HepG2 (cell line): Measurements from ENCODE around the gene WDR76. TPM values are rescaled to one million over a fixed set of nuclear protein-coding genes. Genes with fewer than 3 reads are reported as not detected.

Source experiments
- BRCA1 ChIP-seq: sonication (generic); formaldehyde crosslinking; IDR thresholded peaks from 2 replicates; pipeline ENCODE4 v1.4.0; 2020; ENCODE audit warnings: missing genetic modification reagents
- DNMT3B ChIP-seq: conservative IDR thresholded peaks from 2 replicates; pipeline ENCODE4 v1.6.1; 2016; ENCODE audit warnings: missing biosample characterization, control low read depth
- FOXO4 ChIP-seq: sonication (generic); formaldehyde crosslinking; conservative IDR thresholded peaks from 2 replicates; pipeline ENCODE4 v1.8.1; 2023; ENCODE audit warnings: missing genetic modification reagents
- HCFC1 ChIP-seq: fragments of 150-350 bp; IDR thresholded peaks from 2 replicates; pipeline ENCODE4 v1.6.1; 2014; ENCODE audit warnings: low read depth, low read length
- KMT2A ChIP-seq: sonication (generic); formaldehyde crosslinking; IDR thresholded peaks from 2 replicates; pipeline ENCODE4 v1.4.0; 2020; ENCODE audit warnings: missing genetic modification reagents
- PAX8 ChIP-seq: sonication (generic); formaldehyde crosslinking; IDR thresholded peaks from 2 replicates; pipeline ENCODE4 v1.8.0; 2022; ENCODE audit warnings: mild to moderate bottlenecking, missing genetic modification reagents, borderline replicate concordance
- SAFB2 ChIP-seq: sonication (generic); formaldehyde crosslinking; IDR thresholded peaks from 2 replicates; pipeline ENCODE4 v1.5.1; 2020; ENCODE audit warnings: missing genetic modification reagents, low read depth, mild to moderate bottlenecking, borderline replicate concordance
- SP4 ChIP-seq: sonication (generic); formaldehyde crosslinking; IDR thresholded peaks from 2 replicates; pipeline ENCODE4 v1.8.1; 2023; ENCODE audit warnings: mild to moderate bottlenecking, missing genetic modification reagents
- TRIM22 ChIP-seq: fragments of 450-650 bp; IDR thresholded peaks from 2 replicates; pipeline ENCODE4 v1.6.1; 2017
- XRCC5 ChIP-seq: fragments of 200-400 bp; formaldehyde crosslinking; optimal IDR thresholded peaks from 2 replicates; pipeline ENCODE3; 2017; ENCODE audit warnings: mild to moderate bottlenecking, low read length
- ZBTB21 ChIP-seq: sonication (generic); formaldehyde crosslinking; IDR thresholded peaks from 2 replicates; pipeline ENCODE4 v1.4.0; 2020; ENCODE audit warnings: missing genetic modification reagents
- ZNF3 ChIP-seq: IDR thresholded peaks from 2 replicates; pipeline ENCODE4 v1.7.0; 2017; ENCODE audit warnings: inconsistent platforms
- ZNF432 ChIP-seq: sonication (generic); formaldehyde crosslinking; IDR thresholded peaks from 2 replicates; pipeline ENCODE4 v1.5.0; 2020; ENCODE audit warnings: missing genetic modification reagents, mild to moderate bottlenecking, borderline replicate concordance
- ZNF615 ChIP-seq: sonication (generic); formaldehyde crosslinking; IDR thresholded peaks from 2 replicates; pipeline ENCODE4 v1.5.0; 2020; ENCODE audit warnings: mild to moderate bottlenecking, missing genetic modification reagents, borderline replicate concordance
- ZNF670 ChIP-seq: sonication (generic); formaldehyde crosslinking; IDR thresholded peaks from 2 replicates; pipeline ENCODE4 v1.8.0; 2022; ENCODE audit warnings: mild to moderate bottlenecking, missing genetic modification reagents, borderline replicate concordance
- ZNF724P ChIP-seq: sonication (generic); formaldehyde crosslinking; IDR thresholded peaks from 2 replicates; pipeline ENCODE4 v1.8.0; 2022; ENCODE audit warnings: missing genetic modification reagents, borderline replicate concordance
- ZSCAN25 ChIP-seq: sonication (generic); formaldehyde crosslinking; IDR thresholded peaks from 2 replicates; pipeline ENCODE4 v1.8.0; 2022; ENCODE audit warnings: mild to moderate bottlenecking, missing genetic modification reagents
- ZZZ3 ChIP-seq: sonication (generic); formaldehyde crosslinking; IDR thresholded peaks from 2 replicates; pipeline ENCODE4 v1.4.0; 2020; ENCODE audit warnings: missing genetic modification reagents, mild to moderate bottlenecking, borderline replicate concordance
- polyA plus RNA-seq, 8 experiments: library from polyadenylated mRNA; depleted of rRNA in 3 of 8; stranded (reverse) in 7 of 8; unstranded in 1 of 8; fragments of >200 nt; fragmentation: Illumina TruSeq in 4 of 8; extraction: Trizol in 4 of 8; gene quantifications; 2 replicates each; pipeline versions ENCODE4 v1.2.1 to v1.2.3, GENCODE V29; 2011 to 2016; ENCODE audit warnings: low read depth in 4 of 8, missing spikeins in 1 of 8, mixed read lengths in 1 of 8; ENCODE audit not compliant: insufficient read depth in 1 of 8
- total RNA-seq, 5 experiments: library from RNA; depleted of rRNA; stranded (reverse); fragments of >200 nt; fragmentation: Illumina TruSeq; extraction: Trizol; gene quantifications; 2 replicates each; pipeline ENCODE4 v1.2.3, GENCODE V29; 2016; ENCODE audit warnings: low read depth in 1 of 5
- TF ChIP-seq, protein P1 (sequence below): IDR thresholded peaks from 2 replicates; pipeline ENCODE4 v1.6.1; 2016; ENCODE audit warnings: missing genetic modification reagents, missing compliant biosample characterization
- TF ChIP-seq, protein P2 (sequence below): sonication (generic); formaldehyde crosslinking; IDR thresholded peaks from 2 replicates; pipeline ENCODE4 v1.9.0; 2021; ENCODE audit warnings: missing genetic modification reagents, borderline replicate concordance
- TF ChIP-seq, protein P3 (sequence below): sonication (generic); formaldehyde crosslinking; IDR thresholded peaks from 2 replicates; pipeline ENCODE4 v1.4.0; 2020; ENCODE audit warnings: missing genetic modification reagents

WDR76 gene
- total and polyA plus RNA-seq, 2 of the 13 experiments (the other 11 are each of a cell fraction or from before 2014, with no cell fraction given) = 1.1 to 9.7 TPM

DNA sequence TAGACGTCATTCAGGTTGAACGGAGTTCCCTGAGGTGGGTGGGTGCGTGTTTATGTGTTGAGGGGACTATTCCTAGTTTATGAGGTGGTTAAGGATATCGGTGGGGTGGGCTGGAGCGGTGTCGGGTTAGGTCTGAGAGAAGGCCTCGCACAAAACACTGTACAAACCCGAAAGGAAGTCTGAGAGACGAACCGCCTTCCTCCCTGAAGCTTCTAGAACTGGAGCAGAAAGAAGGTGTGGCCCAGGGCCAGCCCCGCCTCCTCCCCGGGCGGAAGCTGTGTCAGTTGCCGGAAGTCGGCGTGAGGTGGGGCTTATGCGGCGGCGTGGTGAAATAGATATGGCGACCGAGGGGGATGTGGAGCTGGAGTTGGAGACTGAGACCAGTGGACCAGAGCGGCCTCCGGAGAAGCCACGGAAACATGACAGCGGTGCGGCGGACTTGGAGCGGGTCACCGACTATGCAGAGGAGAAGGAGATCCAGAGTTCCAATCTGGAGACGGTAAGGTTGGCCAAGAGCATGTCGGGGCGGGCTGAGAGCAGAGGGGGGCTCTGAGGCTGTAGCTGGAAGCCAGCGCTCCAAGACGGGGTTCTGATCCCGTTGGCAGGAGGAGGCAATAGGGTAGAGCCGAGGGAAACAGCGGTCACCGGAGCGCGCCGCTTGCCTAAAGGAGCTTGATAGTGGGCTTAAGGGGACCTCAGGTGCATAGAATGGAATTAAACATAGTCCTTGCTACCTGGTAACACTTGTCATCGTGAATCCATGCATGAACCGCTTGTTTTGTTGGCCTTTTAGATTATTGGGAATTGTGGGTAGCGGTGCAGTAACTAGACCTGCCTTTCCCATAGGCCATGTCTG, 26.3 kb upstream of the WDR76 start, which contains the start of gene HYPK (continued):
- TF ChIP-seq PAX8 (CRISPR knock-in tag) = no peak
- no peak for TF ChIP-seq ZNF432 (CRISPR knock-in tag)
- peak; percentile 69; the same call in 1 of the 2 replicates for TF ChIP-seq ZNF724P (CRISPR knock-in tag)
- no peak for TF ChIP-seq TRIM22
- TF ChIP-seq BRCA1 (CRISPR knock-in tag) = no peak
- TF ChIP-seq HCFC1 = no peak; the same call in 1 of the 2 replicates
- peak; percentile 17 for TF ChIP-seq XRCC5
- TF ChIP-seq, protein P1, sequence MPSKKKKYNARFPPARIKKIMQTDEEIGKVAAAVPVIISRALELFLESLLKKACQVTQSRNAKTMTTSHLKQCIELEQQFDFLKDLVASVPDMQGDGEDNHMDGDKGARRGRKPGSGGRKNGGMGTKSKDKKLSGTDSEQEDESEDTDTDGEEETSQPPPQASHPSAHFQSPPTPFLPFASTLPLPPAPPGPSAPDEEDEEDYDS (CRISPR knock-in tag) = peak; percentile 65
- peak; percentile 35; the same call in 1 of the 2 replicates for TF ChIP-seq KMT2A (CRISPR knock-in tag)
- TF ChIP-seq FOXO4 (CRISPR knock-in tag) = 0 out of 2 replicates have a peak, but pooled peaks have one; percentile 53
- no peak for TF ChIP-seq ZNF3 (CRISPR knock-in tag)
- TF ChIP-seq ZZZ3 (CRISPR knock-in tag) = peak; percentile 50; the same call in 1 of the 2 replicates
- no peak for TF ChIP-seq SAFB2 (CRISPR knock-in tag)
- TF ChIP-seq, protein P2, sequence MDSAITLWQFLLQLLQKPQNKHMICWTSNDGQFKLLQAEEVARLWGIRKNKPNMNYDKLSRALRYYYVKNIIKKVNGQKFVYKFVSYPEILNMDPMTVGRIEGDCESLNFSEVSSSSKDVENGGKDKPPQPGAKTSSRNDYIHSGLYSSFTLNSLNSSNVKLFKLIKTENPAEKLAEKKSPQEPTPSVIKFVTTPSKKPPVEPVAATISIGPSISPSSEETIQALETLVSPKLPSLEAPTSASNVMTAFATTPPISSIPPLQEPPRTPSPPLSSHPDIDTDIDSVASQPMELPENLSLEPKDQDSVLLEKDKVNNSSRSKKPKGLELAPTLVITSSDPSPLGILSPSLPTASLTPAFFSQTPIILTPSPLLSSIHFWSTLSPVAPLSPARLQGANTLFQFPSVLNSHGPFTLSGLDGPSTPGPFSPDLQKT = no peak
- TF ChIP-seq ZNF670 (CRISPR knock-in tag) = no peak
- no peak; the same call in 1 of the 2 replicates for TF ChIP-seq DNMT3B (CRISPR knock-in tag)
- TF ChIP-seq ZSCAN25 (CRISPR knock-in tag) = no peak
- TF ChIP-seq SP4 = no peak
- TF ChIP-seq, protein P3, sequence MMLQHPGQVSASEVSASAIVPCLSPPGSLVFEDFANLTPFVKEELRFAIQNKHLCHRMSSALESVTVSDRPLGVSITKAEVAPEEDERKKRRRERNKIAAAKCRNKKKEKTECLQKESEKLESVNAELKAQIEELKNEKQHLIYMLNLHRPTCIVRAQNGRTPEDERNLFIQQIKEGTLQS (CRISPR knock-in tag) = no peak
- no peak for TF ChIP-seq ZBTB21
- no peak for TF ChIP-seq ZNF615 (CRISPR knock-in tag)
